GM21576 (cell line): ENCODE results near the gene STPG3.

ENCODE experiments used
- ATAC-seq: cut with Tn5 transposase; IDR thresholded peaks from one replicate; pipeline ENCODE4 v1.9.1; 2021; ENCODE audit warnings: mild to moderate bottlenecking, moderate library complexity; ENCODE audit not compliant: unreplicated experiment

The STPG3 gene

DNA sequence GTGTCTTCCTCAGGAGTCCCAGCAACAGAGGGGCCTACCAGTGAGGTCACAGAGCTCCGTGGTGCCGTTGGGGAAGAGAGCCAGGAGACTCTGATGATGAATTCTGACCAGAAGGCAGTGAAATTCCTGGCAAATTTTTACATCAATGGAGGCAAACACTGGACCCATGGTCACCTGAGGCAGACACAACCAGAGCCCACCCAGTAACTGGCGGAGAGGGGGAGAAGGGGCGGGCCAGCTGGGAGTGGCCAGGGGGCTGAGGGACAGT, at the start of gene STPG3:
TSS of gene STPG3 (plus strand) at position 93 of the 268 bp plus-strand sequence. CDS start at position 94, 1 bp downstream.
- ATAC-seq: no peak

DNA sequence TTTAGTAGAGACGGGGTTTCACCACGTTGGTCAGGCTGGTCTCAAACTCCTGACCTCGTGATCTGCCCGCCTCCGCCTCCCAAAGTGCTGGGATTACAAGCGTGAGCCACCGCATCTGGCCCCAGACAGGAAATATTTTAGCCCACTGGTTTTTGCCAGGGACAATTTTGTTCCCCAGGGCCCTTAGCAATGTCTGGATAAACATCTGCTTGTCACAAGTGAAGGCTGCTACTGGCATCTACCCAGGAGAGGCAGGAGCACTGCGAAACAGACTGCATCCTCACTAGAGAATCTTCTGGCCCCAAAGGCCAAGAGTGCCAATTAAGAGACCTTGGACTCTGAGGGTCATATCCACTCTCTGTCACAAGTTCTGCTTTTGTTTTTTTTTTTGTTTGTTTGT, 48.1 kb upstream of the STPG3 start:
- ATAC-seq: no peak

DNA sequence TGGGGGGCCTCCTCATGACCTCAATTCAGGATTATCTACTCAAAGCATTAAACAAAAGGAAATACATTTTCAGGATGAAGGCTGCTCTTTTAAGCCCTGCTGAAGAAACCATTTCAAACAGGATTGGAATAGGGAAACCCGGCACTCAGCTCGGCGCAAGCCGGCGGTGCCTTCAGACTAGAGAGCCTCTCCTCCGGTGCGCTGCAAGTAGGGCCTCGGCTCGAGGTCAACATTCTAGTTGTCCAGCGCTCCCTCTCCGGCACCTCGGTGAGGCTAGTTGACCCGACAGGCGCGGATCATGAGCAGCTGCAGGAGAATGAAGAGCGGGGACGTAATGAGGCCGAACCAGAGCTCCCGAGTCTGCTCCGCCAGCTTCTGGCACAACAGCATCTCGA, 46.4 kb upstream of the STPG3 start:
- ATAC-seq: no peak

DNA sequence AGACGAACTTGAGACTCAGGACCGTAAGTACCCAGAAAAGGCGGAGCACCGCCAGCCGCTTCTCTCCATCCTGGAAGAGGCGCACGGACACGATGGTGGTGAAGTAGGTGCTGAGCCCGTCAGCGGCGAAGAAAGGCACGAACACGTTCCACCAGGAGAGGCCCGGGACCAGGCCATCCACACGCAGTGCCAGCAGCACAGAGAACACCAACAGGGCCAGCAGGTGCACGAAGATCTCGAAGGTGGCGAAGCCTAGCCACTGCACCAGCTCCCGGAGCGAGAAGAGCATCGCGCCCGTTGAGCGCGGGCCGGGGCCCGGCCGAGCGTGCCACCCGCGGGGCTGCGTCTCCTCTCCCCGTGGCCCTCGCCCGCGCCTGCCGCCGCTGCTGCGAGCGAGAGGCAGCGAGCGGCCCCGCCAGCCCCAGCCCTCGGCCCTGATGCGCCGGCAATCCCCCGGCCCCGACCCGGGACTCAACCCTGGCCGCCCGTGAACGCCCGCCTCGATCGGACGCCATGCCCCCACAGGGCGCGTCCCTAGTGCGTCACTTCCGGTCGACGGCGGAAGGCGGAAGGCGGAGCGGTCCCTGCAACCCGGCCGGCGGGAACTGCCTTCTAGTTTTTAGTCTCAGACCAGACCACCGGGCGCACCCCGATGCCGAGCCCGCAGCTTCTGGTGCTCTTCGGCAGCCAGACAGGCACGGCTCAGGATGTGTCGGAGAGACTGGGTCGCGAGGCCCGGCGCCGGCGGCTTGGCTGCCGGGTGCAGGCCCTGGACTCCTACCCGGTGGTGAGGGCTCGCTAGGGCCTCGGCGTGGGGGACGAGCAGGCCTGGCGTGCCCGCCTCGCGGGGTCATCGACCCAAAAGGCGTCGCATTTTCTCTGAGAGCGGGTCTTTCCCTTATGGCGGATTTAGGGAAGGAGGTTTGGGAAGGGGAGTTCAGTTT, 45.7 kb upstream of the STPG3 start, which contains the start of the genes NDOR1 and TMEM203:
TSS of gene NDOR1 (plus strand) at position 575 of the 944 bp plus-strand sequence. CDS start at position 653, 78 bp downstream.
TSS of gene TMEM203 (minus strand) at position 523 of the 944 bp plus-strand sequence. CDS start at position 289, 234 bp downstream.
- ATAC-seq: peak; percentile 45

DNA sequence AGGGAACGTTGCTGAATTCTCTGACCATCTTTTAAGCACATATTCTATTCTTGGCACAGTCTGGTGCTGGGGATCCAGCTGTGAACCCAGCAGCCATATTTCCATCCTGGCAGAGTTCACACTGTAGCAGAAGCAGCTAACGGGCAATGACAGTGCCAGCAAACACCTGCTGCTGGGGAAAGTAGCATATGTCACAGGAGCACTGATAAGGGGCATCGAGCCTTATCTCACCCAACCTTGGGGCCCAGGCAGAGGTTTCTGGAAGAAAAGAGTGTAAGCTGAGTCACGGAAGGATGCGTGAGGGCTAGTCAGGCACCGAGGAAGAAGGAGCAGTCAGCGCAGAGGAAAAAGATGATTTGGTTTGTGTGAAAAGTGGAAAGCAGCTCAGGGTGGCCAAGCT, 44.5 kb upstream of the STPG3 start:
- ATAC-seq: no peak

DNA sequence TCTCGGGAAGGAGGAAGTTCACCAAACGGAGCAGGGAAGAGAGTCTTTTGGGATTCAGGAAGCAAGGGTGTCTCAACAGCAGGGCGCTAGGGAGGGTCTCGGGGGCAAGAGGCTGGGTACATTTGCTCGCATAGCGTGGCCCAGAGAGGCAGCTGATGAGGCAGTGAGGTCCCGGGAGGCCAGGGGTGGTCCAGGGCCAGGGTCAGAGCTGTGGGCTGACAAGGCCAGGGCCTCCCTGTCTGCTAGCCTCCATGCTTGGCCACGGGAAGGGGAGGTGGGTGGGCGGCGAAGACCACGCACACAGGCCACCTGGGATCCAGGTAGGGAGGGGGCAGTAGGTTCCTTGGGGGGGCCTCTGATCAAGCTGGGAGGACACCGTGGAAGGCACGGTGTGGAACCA, 39.6 kb upstream of the STPG3 start:
- no peak for ATAC-seq

DNA sequence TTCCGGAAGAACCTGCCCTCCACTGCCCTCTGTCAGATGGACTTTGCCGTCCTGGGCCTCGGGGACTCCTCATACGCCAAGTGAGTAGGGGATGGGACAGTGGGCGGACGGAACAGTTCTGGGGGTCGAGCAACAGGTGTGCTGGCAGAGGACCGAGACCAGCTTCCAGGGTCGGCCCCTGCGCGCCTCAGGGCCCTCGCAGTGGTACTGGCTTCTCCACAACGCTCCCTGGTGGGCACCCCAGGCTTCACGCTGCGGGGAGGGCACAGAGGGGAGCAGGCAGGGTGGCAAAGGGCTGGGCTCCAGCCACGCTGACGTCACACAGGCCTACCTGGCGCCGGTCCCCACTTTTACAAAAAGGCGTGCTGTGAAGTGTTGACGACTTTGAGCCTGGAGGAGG, 38.6 kb upstream of the STPG3 start:
- ATAC-seq: no peak

DNA sequence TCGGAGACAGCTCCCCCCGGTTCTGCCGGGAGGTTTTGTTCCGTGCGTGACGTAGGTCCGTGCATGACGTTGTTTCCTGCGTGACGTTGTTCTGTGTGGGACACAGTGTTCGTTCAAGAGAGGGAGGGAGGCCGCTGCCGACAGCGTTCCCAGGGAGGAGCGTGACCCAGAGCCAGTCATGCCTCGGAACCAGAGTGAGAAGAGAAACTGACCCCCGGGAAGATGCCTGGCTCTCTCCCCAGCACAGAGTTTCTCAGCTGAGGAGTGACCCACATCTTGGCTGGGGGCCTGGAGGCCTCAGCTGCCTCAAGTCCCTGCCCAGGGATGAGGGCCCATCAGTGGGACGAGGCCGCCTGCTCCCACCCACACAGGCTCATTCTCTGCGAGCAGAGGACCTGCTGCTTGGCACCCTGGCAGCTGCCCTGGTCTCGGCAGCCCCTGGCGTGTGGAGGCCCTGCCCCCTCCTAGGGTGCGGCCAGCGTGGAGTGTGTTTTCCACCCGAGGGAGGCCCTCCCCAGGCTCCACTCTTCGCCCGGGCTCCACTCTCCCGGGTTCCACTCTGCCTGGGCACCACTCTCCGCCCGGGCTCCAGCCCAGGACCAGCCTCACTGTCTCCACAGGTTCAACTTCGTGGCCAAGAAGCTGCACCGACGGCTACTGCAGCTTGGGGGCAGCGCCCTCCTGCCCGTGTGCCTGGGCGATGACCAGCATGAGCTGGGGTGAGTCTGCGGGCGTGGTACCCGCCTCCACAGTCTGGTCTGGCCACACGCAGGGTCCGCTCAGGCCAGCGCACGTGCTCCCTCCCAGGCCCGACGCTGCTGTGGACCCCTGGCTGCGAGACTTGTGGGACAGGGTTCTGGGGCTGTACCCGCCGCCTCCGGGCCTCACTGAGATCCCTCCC, 37.7 kb upstream of the STPG3 start:
- ATAC-seq: no peak

DNA sequence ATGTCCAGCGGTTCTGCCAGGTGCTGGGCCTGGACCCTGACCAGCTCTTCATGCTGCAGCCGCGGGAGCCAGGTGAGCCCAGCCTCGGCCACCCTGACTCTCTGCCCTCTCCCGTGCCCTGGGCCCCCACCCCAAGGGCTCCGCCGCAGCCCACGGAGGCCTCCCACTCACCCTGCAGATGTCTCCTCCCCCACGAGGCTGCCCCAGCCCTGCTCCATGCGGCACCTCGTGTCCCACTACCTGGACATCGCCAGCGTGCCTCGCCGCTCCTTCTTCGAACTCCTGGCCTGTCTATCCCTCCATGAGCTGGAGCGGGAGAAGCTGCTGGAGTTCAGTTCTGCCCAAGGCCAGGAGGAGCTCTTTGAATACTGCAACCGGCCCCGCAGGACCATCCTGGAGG, 36.5 kb upstream of the STPG3 start:
- no peak for ATAC-seq

DNA sequence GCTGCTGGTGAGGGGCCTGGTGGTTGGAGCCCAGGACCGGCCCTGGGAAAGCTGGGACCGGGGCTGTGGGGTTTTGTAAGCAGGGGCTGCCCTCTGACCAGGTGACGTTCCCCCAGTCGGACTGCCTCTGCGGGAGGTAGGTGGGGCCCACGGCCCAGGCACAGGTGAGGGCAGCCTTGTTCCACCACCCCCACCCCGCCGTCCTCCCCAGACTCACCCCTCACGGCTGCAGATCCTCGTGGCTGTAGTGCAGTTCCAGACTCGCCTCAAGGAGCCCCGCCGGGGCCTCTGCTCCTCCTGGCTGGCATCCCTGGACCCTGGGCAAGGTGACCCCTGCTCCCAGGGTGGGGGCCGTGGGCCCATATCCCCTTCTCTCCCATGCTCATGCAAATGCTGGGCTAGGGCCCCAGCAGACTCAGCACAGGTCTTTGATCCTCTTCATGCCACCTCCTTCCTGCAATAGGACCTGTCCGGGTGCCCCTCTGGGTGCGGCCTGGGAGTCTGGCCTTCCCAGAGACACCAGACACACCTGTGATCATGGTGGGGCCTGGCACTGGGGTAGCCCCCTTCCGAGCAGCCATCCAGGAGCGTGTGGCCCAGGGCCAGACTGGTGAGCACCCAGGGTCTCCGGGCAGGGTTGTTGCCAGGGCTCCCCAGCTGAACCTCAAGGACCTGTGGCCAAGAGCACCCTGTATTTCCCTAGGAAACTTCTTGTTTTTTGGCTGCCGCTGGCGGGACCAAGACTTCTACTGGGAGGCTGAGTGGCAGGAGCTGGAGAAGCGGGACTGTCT, 35.7 kb upstream of the STPG3 start:
- ATAC-seq: no peak

DNA sequence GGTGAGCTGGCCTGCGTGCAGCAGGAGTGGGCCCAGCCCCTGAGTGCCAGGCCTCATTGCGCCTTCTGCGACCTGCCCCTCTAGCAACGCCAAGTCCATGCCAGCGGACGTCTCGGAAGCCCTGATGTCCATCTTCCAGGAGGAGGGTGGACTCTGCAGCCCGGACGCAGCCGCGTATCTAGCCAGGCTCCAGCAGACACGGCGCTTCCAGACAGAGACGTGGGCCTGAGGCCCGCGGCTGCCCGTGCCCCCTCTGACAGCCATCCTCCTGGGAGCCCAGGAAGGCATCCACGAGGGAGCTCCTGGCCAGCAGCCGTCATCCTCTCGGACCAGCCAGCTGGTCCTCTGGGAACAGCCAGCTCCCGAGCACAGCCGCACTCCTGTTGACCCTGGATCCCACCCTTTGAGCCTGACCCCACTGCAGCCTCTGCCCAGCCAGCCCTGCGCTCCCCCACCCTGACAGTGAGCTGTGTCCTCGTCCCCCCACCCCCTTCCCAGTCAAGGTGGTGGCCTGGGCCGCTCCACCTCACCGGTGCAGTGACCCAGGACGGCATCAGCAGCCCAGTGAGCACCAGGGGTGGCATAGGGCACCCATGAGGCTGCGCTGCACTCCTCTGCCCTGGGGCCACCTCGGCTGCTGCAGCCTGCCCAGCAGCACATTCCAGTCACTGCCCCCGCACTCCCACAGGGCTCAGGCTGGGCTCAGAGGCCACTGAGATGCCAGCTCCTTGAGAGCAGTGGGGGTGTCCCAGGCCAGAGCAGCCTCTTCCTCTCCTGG, 34.7 kb upstream of the STPG3 start:
- no peak for ATAC-seq

DNA sequence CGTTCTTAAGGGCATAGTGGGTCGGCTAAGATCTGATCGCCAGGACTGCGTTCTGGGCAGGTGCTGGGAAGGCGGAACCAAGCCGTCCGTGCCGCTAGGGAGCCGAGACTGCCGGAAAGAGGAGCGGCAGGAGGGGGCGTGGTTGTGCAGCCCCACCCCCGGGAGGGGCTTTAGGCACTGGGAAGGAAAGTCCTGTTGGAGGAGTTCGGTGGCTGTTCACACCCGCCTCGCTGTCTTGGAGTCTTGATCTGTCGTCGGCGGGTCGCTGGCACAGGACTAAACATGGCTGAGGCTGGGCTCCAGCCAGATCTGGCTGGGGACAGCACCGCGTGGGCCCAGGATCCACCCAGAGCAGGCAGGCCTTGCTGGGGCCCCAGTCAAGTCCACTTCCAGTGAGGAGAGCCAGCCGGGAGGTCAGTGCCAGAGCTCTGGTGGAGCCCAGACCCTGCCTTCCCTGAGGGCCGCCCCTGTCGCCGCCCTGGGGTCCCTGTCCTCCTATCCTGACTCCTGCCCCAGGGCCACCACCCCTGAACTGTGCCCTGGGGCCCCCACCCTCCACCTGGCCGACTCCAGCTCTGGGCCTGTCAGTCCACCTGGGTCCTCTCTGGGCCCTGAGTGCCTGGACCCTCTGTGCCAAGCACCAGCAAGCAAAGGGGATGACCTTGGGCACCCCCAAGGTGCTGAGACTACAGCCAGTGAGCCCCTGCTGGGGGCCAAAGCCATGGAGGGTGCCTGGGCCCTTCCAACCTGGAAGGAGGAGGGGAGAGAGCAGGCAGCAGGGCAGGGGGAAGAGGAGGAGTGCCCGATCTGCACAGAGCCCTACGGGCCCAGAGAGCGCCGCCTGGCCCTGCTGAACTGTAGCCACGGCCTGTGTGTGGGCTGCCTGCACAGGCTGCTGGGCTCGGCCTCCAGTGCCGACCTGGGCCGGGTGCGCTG, 33.5 kb upstream of the STPG3 start:
- ATAC-seq: no peak

DNA sequence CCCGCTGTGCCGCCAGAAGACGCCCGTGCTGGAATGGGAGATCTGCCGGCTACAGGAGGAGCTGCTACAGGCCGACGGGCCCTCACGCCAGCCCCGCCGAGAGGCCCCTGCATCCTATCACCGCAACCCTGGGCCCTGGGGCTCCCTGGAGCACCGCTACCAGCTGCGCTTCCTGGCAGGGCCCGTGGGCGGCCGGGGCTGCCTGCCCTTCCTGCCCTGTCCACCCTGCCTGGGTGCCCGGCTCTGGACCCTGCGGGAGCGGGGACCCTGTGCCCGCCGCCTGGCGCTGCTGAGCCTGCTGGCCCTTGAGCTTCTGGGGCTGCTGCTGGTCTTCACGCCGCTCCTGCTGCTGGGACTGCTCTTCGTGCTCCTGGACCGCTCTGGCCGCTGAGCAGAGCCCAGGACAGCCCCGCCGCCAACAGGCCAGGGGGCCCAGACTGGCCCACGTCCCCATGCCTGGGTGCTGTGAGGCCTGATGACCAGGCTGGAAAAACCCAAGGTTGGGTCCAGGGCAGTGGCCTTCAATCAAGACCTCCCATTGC, 32.8 kb upstream of the STPG3 start:
- no peak for ATAC-seq

DNA sequence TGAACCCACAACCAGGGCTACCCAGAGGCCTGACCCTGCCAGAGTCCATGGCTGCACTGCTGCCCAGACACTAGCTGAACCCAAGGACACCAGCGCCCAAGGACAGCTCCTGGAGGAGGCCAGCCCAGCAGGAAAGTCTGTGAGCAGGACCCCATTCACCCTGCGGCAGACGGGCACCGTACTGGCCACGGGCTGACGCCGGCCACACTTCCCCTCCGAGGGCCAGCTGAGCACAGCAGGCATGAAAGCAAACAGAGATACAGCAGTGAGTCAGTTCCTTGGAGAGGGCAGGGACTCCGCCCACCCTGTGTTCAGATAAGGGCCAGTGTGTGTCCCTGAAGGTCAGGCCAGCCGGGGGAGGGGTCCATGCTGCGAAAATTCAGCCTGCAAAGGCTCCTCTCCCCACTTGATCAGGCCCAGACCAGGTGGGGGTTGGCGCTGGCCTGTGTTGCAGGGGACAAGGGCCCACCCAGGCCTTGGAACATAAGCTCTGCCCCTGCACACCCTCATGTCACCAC, 32.3 kb upstream of the STPG3 start:
- no peak for ATAC-seq

DNA sequence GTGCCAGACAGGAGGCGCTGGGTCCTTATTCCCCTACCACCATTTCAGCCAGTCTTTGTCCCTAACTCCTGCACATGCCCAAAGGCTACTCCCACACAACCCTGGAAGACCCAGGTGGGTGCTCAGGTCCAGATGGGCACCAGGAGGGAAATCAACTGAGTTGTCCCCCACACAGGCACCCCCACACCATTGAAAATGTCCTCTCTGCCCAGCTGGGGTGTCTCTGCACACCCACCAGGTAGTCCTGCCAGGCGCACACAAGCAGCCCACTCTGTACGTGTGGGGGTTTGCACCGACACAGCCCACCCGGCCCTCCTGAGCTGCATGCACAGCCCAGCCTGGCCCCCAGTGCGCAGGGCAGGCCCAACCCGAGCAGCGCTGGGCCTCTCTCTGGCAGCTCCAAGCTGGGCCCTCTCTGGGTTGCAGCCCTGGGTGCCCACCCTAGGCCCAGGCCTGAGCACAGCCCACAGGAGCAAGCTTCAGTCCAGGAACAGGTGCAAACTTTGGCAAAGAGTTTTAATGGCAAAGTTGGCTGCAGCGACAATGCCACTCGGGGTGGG, 31.2 kb upstream of the STPG3 start:
- ATAC-seq: no peak

DNA sequence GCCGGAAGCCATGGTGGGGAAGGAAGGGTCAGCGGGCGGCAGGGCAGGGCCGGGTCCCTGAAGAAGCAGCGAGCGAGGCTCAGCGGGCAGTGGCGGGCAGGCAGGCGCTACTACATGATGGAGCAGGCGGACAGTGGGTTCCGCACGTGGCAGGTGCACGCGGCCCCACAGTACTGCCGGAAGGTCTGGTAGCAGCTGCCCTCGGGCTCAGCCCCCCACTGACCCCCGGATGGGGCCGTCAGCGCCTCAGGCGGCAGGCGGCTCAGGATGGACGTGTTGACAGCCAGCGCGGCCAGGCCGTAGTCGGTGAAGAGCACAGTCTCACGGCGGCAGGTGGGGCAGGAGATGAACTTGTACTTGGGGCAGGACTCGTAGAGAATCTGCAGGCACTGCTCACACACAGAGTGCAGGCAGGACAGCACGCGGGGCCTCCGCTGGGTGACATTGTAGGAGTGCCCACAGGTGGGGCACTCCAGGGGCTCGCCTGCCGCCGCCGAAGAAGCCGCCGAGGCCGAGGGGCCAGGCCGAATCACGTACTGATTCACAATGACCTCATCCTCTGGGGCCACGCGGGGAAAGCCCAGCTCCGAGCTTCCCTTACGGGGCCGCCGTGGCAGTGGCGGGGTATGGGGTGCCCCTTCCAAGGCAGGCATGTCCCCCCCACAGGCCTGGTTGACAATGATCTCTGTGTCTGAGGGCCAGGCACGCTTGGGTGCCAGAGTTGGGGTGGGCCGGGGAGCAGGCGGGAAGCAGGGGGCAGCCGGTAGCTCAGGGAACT, 30.6 kb upstream of the STPG3 start:
- ATAC-seq: no peak

DNA sequence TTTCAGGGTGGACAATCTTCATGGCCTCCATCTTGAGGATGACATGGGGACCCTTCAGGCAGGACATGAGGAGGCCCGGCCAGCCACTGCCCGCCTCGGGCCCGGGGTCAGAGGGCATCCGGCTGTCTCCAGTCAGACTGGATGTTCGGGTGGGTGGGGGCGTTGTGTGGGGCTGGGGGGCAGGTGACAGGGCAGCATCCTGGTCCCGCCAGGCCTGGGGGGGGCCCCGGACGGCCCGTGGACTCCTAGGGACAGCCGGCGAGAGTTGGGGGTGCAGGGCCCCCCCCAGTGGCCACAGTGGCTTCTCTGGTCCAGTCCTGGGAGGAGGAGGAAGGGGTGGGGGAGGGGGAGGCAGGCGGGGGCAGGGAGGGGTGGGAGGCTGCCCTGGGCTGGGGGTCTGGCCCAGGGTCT, 30.0 kb upstream of the STPG3 start:
- no peak for ATAC-seq
